Endothelial cell of umbilical vein (primary cell): ENCODE results near the gene ITGA11. TPM values are rescaled to one million over a fixed set of nuclear protein-coding genes. Genes with fewer than 3 reads are reported as not detected.

ENCODE experiments used
- BruUV-seq: library from RNA; stranded (reverse); fragments of 400-500 nt; replicated peaks from 2 replicates; lab custom pipeline; 2021; lab: Mats Ljungman, UMichigan
- CTCF ChIA-PET: fragments of 300-600, 350-600 bp; sonication (Branson Sonifier 250); formaldehyde crosslinking; loops from one replicate; lab custom pipeline; 2021; ENCODE audit warnings: antibody characterized with exemption, inconsistent platforms; lab: Charles Lee
- POLR2A ChIA-PET: fragments of 300-600, 350-600 bp; sonication (Branson Sonifier 250); formaldehyde crosslinking; loops from one replicate; lab custom pipeline; 2021; ENCODE audit warnings: antibody characterized with exemption, inconsistent platforms; lab: Charles Lee
- DNase-seq: peaks from one replicate; pipeline ENCODE4 v3.0.0-alpha.2; 2011; ENCODE audit warnings: low read depth, low spot score
- FAIRE-seq: peaks from 2 replicates; lab custom pipeline; 2011; peaks lifted over from hg19 to GRCh38; lab: Jason Lieb, UNC
- H2AFZ ChIP-seq: 2 replicates; pipeline ENCODE4 v1.6.0; 2012; ENCODE audit warnings: low read depth, low read length, control low read depth, inconsistent platforms
- H3K27ac ChIP-seq: 2 replicates; pipeline ENCODE4 v1.5.1; 2011; ENCODE audit warnings: low read depth, mild to moderate bottlenecking, control low read depth, low read length, moderate library complexity; ENCODE audit not compliant: insufficient read depth
- H3K27me3 ChIP-seq, 2 experiments: 2 replicates each; pipeline versions ENCODE4 v1.6.0 to v1.6.1; 2011; ENCODE audit warnings: low read length in 2 of 2, mixed read lengths in 1 of 2; ENCODE audit not compliant: control insufficient read depth in 2 of 2, insufficient read depth in 2 of 2
- H3K36me3 ChIP-seq, 2 experiments: 2 replicates in 1 of 2; 3 replicates in 1 of 2; pipeline ENCODE4 v1.5.1; 2011; ENCODE audit warnings: low read length in 2 of 2, mild to moderate bottlenecking in 1 of 2, moderate library complexity in 1 of 2; ENCODE audit not compliant: control insufficient read depth in 2 of 2, insufficient read depth in 2 of 2; ENCODE audit errors: extremely low read depth in 1 of 2
- H3K4me1 ChIP-seq: 3 replicates; pipeline ENCODE4 v1.5.1; 2011; ENCODE audit warnings: mild to moderate bottlenecking, low read length; ENCODE audit not compliant: control insufficient read depth, insufficient read depth; ENCODE audit errors: extremely low read depth
- H3K4me2 ChIP-seq: 2 replicates; pipeline ENCODE4 v1.6.1; 2011; ENCODE audit warnings: low read length, control low read depth, mixed read lengths; ENCODE audit not compliant: insufficient read depth
- H3K4me3 ChIP-seq, 3 experiments: fragments of 200-600 bp in 1 of 3; sonication (generic), shearing (Covaris generic) in 1 of 3; replicated peaks in 1 of 3; 2 replicates each; pipeline ENCODE4 v1.5.1; 2011 to 2016; ENCODE audit warnings: control low read depth in 3 of 3, low read length in 3 of 3, mild to moderate bottlenecking in 2 of 3, inconsistent platforms in 1 of 3, low read depth in 1 of 3, moderate library complexity in 1 of 3; ENCODE audit not compliant: insufficient read depth in 1 of 3
- H3K79me2 ChIP-seq: 2 replicates; pipeline ENCODE4 v1.6.0; 2012; ENCODE audit warnings: low read length, inconsistent platforms; ENCODE audit not compliant: control insufficient read depth, insufficient read depth
- H3K9ac ChIP-seq: replicated peaks from 2 replicates; pipeline ENCODE3; 2011; ENCODE audit warnings: low read length, control low read depth; ENCODE audit not compliant: insufficient read depth; ENCODE audit errors: extremely low read depth
- H3K9me1 ChIP-seq: replicated peaks from 3 replicates; pipeline ENCODE4 v1.6.0; 2011; ENCODE audit warnings: mild to moderate bottlenecking, low read length; ENCODE audit not compliant: control insufficient read depth, insufficient read depth; ENCODE audit errors: extremely low read depth
- H3K9me3 ChIP-seq: replicated peaks from 2 replicates; pipeline ENCODE4 v1.5.1; 2012; ENCODE audit warnings: low read length, inconsistent platforms; ENCODE audit not compliant: control insufficient read depth, insufficient read depth
- H4K20me1 ChIP-seq: replicated peaks from 2 replicates; pipeline ENCODE3; 2011; ENCODE audit warnings: mild to moderate bottlenecking, low read length; ENCODE audit not compliant: control insufficient read depth, insufficient read depth; ENCODE audit errors: extremely low read depth
- FOS ChIP-seq: IDR thresholded peaks from 2 replicates; pipeline ENCODE4 v1.6.1; 2011; ENCODE audit warnings: mild to moderate bottlenecking, low read length, moderate library complexity, borderline replicate concordance; ENCODE audit not compliant: insufficient read depth
- GATA2 ChIP-seq: IDR thresholded peaks from 2 replicates; pipeline ENCODE4 v1.7.0; 2011; ENCODE audit warnings: low read depth, mild to moderate bottlenecking, moderate library complexity, mixed read lengths, low read length; ENCODE audit not compliant: insufficient read length, insufficient read depth
- JUN ChIP-seq: IDR thresholded peaks from 2 replicates; pipeline ENCODE4 v1.6.1; 2011; ENCODE audit warnings: borderline replicate concordance, low read depth; ENCODE audit not compliant: insufficient read length, insufficient read depth
- MAX ChIP-seq: IDR thresholded peaks from 2 replicates; pipeline ENCODE4 v1.6.1; 2011; ENCODE audit not compliant: insufficient read depth, insufficient read length
- POLR2AphosphoS5 ChIP-seq: IDR thresholded peaks from 2 replicates; pipeline ENCODE4 v1.6.1; 2012; ENCODE audit warnings: low read depth, mild to moderate bottlenecking, control low read depth, low read length, moderate library complexity; ENCODE audit not compliant: insufficient read depth
- dilution Hi-C: fragments of 300-500 bp; cut with MboI; formaldehyde crosslinking; loops from one replicate; pipeline ENCODE4 v1.15.0; 2019; ENCODE audit warnings: low sequenced_read_pairs; ENCODE audit not compliant: extremely low pct_ligation_motif_present
- intact Hi-C: fragments of 100-400 bp; cut with micrococcal nuclease; formaldehyde crosslinking; loops from one replicate; pipeline ENCODE4 v1.10.0; 2022
- polyA plus RNA-seq, 4 experiments: library from polyadenylated mRNA; depleted of rRNA in 3 of 4; stranded (reverse) in 3 of 4; unstranded in 1 of 4; fragments of >200 nt; gene quantifications; 2 replicates each; pipeline versions ENCODE4 v1.2.1 to v1.2.3, GENCODE V29; 2011 to 2012; ENCODE audit warnings: missing spikeins in 1 of 4
- total RNA-seq: library from RNA; stranded (reverse); gene quantifications from 2 replicates; pipeline ENCODE4 v1.2.3, GENCODE V29; 2021

The ITGA11 gene
- total and polyA plus RNA-seq, 2 donors (not counting 3 experiments of a cell fraction or from before 2014, with no cell fraction given), result 0.18 to 1.0 TPM

GRCh38 chr15:68272721-68273271 lies 159.2 kb downstream of the ITGA11 start:
- H3K36me3 ChIP-seq, result no peaks in the 10 kb centered on the region
- H4K20me1 ChIP-seq, result no peaks in the 10 kb centered on the region
- no peak for TF ChIP-seq MAX
- TF ChIP-seq FOS, result peak; percentile 19
- TF ChIP-seq JUN, result no peak
- TF ChIP-seq GATA2, result peak; percentile 27
- intact Hi-C loops, result no loop called here
- peak; percentile 41 for DNase-seq
- H3K27me3 ChIP-seq, result peaks cover under 1 to 3% of the 10 kb centered on the region in 2 experiments
- no peaks in the 10 kb centered on the region for H3K79me2 ChIP-seq
- no peak overlapping the region for H3K9ac ChIP-seq
- H3K4me1 ChIP-seq, result peaks cover 19% of the 10 kb centered on the region
- ChIA-PET POLR2A (no interaction called here), CTCF (no interaction called here)
- no peaks in the 10 kb centered on the region for H3K9me1 ChIP-seq
- peak; percentile 42 for FAIRE-seq
- no peak overlapping the region for H3K27ac ChIP-seq
- no TSS peak for BruUV-seq
- H3K4me3 ChIP-seq, result no peak overlapping the region
- dilution Hi-C loops, result no loop called here
- H3K9me3 ChIP-seq, result no peaks in the 10 kb centered on the region
- H2AFZ ChIP-seq, result no peak overlapping the region
- no peak overlapping the region for H3K4me2 ChIP-seq

GRCh38 chr15:68271854-68272471 lies 160.0 kb downstream of the ITGA11 start:
- H3K9ac ChIP-seq, result no peak overlapping the region

More at GRCh38 chr15:68271854-68272471, 160.0 kb downstream of the ITGA11 start:
- no peak overlapping the region for H3K4me2 ChIP-seq
- POLR2A ChIA-PET, result no interaction called here
- dilution Hi-C loops, result no loop called here
- no peaks in the 10 kb centered on the region for H3K36me3 ChIP-seq
- no peaks in the 10 kb centered on the region for H3K79me2 ChIP-seq
- CTCF ChIA-PET, result interaction anchor here (0.7 to 2.3 kb wide), 3 partner anchors 9 to 35 kb away, joined by 4 to 7 read pairs (median 4); no protein-coding TSS in a partner anchor
- H3K4me3 ChIP-seq, result no peak overlapping the region
- no peaks in the 10 kb centered on the region for H4K20me1 ChIP-seq
- TF ChIP-seq POLR2AphosphoS5 (no peak), FOS (peak; percentile 32)
- DNase-seq (no peak), FAIRE-seq (no peak)
- H3K9me3 ChIP-seq, result no peaks in the 10 kb centered on the region
- peak overlapping the region; percentile 85 for H2AFZ ChIP-seq
- TSS peak; percentile 26 for BruUV-seq
- H3K9me1 ChIP-seq, result no peaks in the 10 kb centered on the region
- peaks cover 18% of the 10 kb centered on the region for H3K4me1 ChIP-seq
- H3K27ac ChIP-seq, result no peak overlapping the region
- intact Hi-C loops, result no loop called here
- H3K27me3 ChIP-seq, result peaks cover 2 to 10% of the 10 kb centered on the region in 2 experiments
